Hepatocyte (in vitro differentiated cells): ENCODE measurements around the gene NEK4. TPM values are rescaled to one million over a fixed set of nuclear protein-coding genes. Genes with fewer than 3 reads are reported as not detected.

Source experiments
- DNase-seq: peaks from one replicate; pipeline ENCODE4 v3.0.0-alpha.2; 2016; ENCODE audit warnings: low spot score
- H2AFZ ChIP-seq: fragments of 200-600 bp; sonication (generic); 2 replicates; pipeline ENCODE4 v1.6.0; 2016; ENCODE audit warnings: antibody characterized with exemption, mild to moderate bottlenecking
- H3K27ac ChIP-seq: fragments of 200-600 bp; sonication (generic); 2 replicates; pipeline ENCODE4 v1.5.1; 2016; ENCODE audit warnings: mild to moderate bottlenecking
- H3K27me3 ChIP-seq: fragments of 200-600 bp; sonication (generic); 2 replicates; pipeline ENCODE4 v1.6.1; 2016
- H3K36me3 ChIP-seq: fragments of 200-600 bp; sonication (generic); replicated peaks from 2 replicates; pipeline ENCODE4 v1.5.1; 2016; ENCODE audit warnings: low read depth; ENCODE audit not compliant: insufficient read depth
- H3K4me1 ChIP-seq: fragments of 200-600 bp; sonication (generic); 2 replicates; pipeline ENCODE4 v1.5.1; 2016; ENCODE audit warnings: mild to moderate bottlenecking, moderate library complexity; ENCODE audit not compliant: insufficient read depth
- H3K4me2 ChIP-seq: fragments of 200-600 bp; sonication (generic); 2 replicates; pipeline ENCODE4 v1.6.0; 2016
- H3K4me3 ChIP-seq: fragments of 200-600 bp; sonication (generic); 2 replicates; pipeline ENCODE4 v1.5.1; 2016; ENCODE audit warnings: mild to moderate bottlenecking
- H3K79me2 ChIP-seq: fragments of 200-600 bp; sonication (generic); 2 replicates; pipeline ENCODE4 v1.6.0; 2017; ENCODE audit warnings: mild to moderate bottlenecking
- H3K9me2 ChIP-seq: fragments of 200-600 bp; sonication (generic); replicated peaks from 2 replicates; pipeline ENCODE4 v1.6.0; 2017; ENCODE audit warnings: mild to moderate bottlenecking; ENCODE audit not compliant: insufficient read depth
- H3K9me3 ChIP-seq: fragments of 200-600 bp; sonication (generic); 2 replicates; pipeline ENCODE4 v1.5.1; 2016; ENCODE audit warnings: low read depth, mild to moderate bottlenecking
- H4K20me1 ChIP-seq: fragments of 200-600 bp; sonication (generic); 2 replicates; pipeline ENCODE4 v1.6.0; 2016; ENCODE audit warnings: mild to moderate bottlenecking; ENCODE audit not compliant: insufficient read depth, poor library complexity, severe bottlenecking
- CTCF ChIP-seq: fragments of 200-600 bp; sonication (generic); IDR thresholded peaks from 2 replicates; pipeline ENCODE4 v1.5.1; 2016; ENCODE audit warnings: antibody characterized with exemption, mild to moderate bottlenecking; ENCODE audit not compliant: poor library complexity
- EZH2 ChIP-seq: fragments of 200-600 bp; sonication (generic); IDR thresholded peaks from 2 replicates; pipeline ENCODE4 v1.6.1; 2016; ENCODE audit warnings: antibody characterized with exemption, mild to moderate bottlenecking, borderline replicate concordance
- EZH2phosphoT487 ChIP-seq: fragments of 200-600 bp; sonication (generic); IDR thresholded peaks from one replicate; pipeline ENCODE4 v1.6.1; 2018; ENCODE audit warnings: antibody characterized with exemption, mild to moderate bottlenecking, low read depth, moderate library complexity; ENCODE audit not compliant: unreplicated experiment, severe bottlenecking
- WGBS: methylation state at CpG from one replicate; pipeline ENCODE4 v1.1.6; 2016; ENCODE audit warnings: low lambda C conversion rate; ENCODE audit errors: missing lambda C conversion rate; 5-methylcytosine and 5-hydroxymethylcytosine counted together
- polyA plus RNA-seq: library from polyadenylated mRNA; unstranded; fragments of >200 nt; fragmentation: Nextera tagmentation; extraction: Ambion mirVana; gene quantifications from 2 replicates; pipeline ENCODE4 v1.2.1, GENCODE V29; 2016
- total RNA-seq: library from RNA; depleted of rRNA; stranded (reverse); fragments of >200 nt; gene quantifications from 2 replicates; pipeline ENCODE4 v1.2.3, GENCODE V29; 2014

The NEK4 gene
- total and polyA plus RNA-seq, 2 experiments from 2014 or later: 8.0 to 19.2 TPM

GRCh38 chr3:52693071-52693470, 77.7 kb downstream of the NEK4 start:
- DNase-seq: no peak

GRCh38 chr3:52690560-52690959, 80.2 kb downstream of the NEK4 start:
- no peak for DNase-seq
- Histone ChIP-seq H3K4me1 (peaks cover 8% of the 10 kb centered on the region), H3K27me3 (no peaks in the 10 kb centered on the region), H3K4me3 (no peak overlapping the region), H3K9me3 (no peaks in the 10 kb centered on the region), H2AFZ (no peak overlapping the region), H3K4me2 (no peak overlapping the region), H3K79me2 (peaks cover 43% of the 10 kb centered on the region), H3K36me3 (peaks cover 15% of the 10 kb centered on the region), H3K9me2 (no peaks in the 10 kb centered on the region), H3K27ac (no peak overlapping the region), H4K20me1 (no peaks in the 10 kb centered on the region)
- 94% methylated on average over 2 of the region's 2 CpGs for WGBS
- TF ChIP-seq CTCF (no peak), EZH2 (no peak), EZH2phosphoT487 (no peak)

More at GRCh38 chr3:52693071-52693470, 77.7 kb downstream of the NEK4 start:
- H3K36me3 ChIP-seq: peaks cover 15% of the 10 kb centered on the region
- no peak overlapping the region for H3K27ac ChIP-seq
- no peaks in the 10 kb centered on the region for H3K27me3 ChIP-seq
- TF ChIP-seq EZH2: no peak
- TF ChIP-seq EZH2phosphoT487: no peak
- TF ChIP-seq CTCF: no peak
- no peak overlapping the region for H2AFZ ChIP-seq
- H3K79me2 ChIP-seq: peaks cover 21% of the 10 kb centered on the region
- H3K4me3 ChIP-seq: no peak overlapping the region
- no peaks in the 10 kb centered on the region for H4K20me1 ChIP-seq
- H3K4me1 ChIP-seq: no peaks in the 10 kb centered on the region
- H3K9me3 ChIP-seq: no peaks in the 10 kb centered on the region
- no peak overlapping the region for H3K4me2 ChIP-seq
- no peaks in the 10 kb centered on the region for H3K9me2 ChIP-seq

DNA sequence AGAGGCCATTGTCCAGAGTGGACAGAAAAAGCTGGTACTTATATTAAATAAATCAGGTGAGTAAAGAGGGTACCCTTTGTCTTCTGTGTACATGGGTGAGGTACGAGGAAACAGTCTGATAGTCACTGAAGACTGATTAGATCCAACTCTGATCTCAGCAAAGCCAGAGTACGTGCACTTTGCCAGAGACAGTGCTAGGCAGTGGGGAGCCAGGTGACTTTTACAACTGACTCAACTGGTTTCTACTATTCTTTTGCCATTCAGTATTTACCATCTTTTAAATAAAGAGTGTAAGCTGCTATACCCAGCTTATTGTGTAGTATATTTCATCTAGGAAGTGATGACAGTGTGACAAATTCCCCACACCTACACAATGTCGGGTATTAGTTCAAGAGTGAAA, 81.6 kb downstream of the NEK4 start:
- Histone ChIP-seq H3K36me3 (peaks cover 11% of the 10 kb centered on the region), H3K4me2 (no peak overlapping the region), H3K79me2 (peaks cover 54% of the 10 kb centered on the region), H3K9me2 (no peaks in the 10 kb centered on the region), H2AFZ (no peak overlapping the region), H3K4me1 (peaks cover 13% of the 10 kb centered on the region), H3K4me3 (no peak overlapping the region), H3K9me3 (no peaks in the 10 kb centered on the region), H3K27ac (peak overlapping the region; percentile 26), H4K20me1 (no peaks in the 10 kb centered on the region), H3K27me3 (no peaks in the 10 kb centered on the region)
- TF ChIP-seq EZH2phosphoT487: no peak
- no peak for TF ChIP-seq EZH2
- TF ChIP-seq CTCF: no peak
- DNase-seq: no peak
- 96% methylated on average over 3 of the region's 3 CpGs for WGBS

DNA sequence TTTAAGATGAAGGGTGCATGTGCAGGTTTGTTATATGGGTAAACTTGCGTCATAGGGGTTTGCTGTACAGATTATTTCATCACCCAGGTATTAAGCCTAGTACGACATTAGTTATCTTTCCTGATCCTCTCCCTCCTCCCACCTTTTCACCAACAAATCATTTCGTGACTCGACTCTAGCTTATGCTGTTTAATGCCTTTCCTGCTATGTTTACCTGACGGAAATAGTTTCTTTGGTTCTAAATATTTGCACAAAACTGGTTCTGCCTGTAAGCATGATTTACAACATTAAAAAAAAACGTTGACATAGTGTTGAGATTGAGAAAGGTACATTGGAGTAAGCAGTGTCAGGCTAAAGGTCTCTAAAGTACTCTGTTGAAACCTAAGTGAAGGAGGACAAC, 82.5 kb downstream of the NEK4 start:
- Histone ChIP-seq H3K4me3 (no peak overlapping the region), H2AFZ (no peak overlapping the region), H4K20me1 (no peaks in the 10 kb centered on the region), H3K36me3 (peaks cover 6% of the 10 kb centered on the region), H3K9me3 (no peaks in the 10 kb centered on the region), H3K27me3 (no peaks in the 10 kb centered on the region), H3K4me1 (peaks cover 19% of the 10 kb centered on the region), H3K4me2 (peak overlapping the region; percentile 96), H3K79me2 (peaks cover 63% of the 10 kb centered on the region), H3K27ac (peak overlapping the region; percentile 99), H3K9me2 (no peaks in the 10 kb centered on the region)
- WGBS: 66% methylated on average over 6 of the region's 6 CpGs
- TF ChIP-seq EZH2phosphoT487 (no peak), CTCF (no peak), EZH2 (no peak)
- DNase-seq: no peak
